GM12892 (cell line): Measurements from ENCODE around the gene ATAD3A.

Experiments used
- POLR2A ChIP-seq: IDR thresholded peaks from 2 replicates; pipeline ENCODE4 v1.6.1; 2011; ENCODE audit warnings: low read depth, low read length, control low read depth
- POLR2AphosphoS5 ChIP-seq: IDR thresholded peaks from 2 replicates; pipeline ENCODE4 v1.6.1; 2011; ENCODE audit warnings: low read depth, low read length, control low read depth
- TAF1 ChIP-seq: IDR thresholded peaks from 2 replicates; pipeline ENCODE4 v1.6.1; 2011; ENCODE audit warnings: low read depth, mild to moderate bottlenecking, control low read depth, low read length, borderline replicate concordance

DNA sequence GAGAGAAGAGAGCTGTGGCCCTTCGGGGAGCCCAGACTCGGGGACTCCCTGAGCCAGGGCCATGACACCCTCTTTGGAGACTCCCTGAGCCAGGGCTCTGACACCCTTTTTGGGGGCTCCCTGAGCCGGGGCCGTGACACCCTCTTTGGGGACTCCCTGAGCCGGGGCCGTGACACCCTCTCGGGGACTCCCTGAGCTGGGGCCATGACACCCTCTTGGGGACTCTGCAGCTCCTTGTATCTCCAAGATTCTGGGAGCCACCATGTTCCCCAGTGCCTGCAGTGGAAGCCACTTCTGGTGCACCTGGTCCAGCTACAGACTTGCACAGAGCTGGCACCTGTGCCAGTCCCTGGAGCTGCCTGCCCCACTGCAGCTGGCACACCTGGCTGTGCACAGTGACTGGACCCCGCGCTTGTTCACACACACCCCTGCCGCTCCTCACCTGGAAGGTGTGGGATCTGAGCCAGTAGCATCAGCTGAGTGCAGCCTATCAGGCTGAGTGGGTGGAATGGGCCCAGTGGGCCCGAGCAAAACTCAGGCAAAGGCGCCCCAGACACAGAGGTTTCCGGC lies 66.5 kb downstream of the ATAD3A start:
- TF ChIP-seq POLR2A (no peak), TAF1 (no peak), POLR2AphosphoS5 (no peak)
